WERI-Rb-1 (cell line): Measurements from ENCODE around the gene TMEM161B.
"Not testable (repeated sequence)": the region's sequence is repeated elsewhere in the genome, so short reads cannot be mapped to it uniquely, and the experiment has no call there.

Experiments
- DNase-seq: peaks from one replicate; pipeline ENCODE4 v3.0.0-alpha.2; 2020
- H3K27ac ChIP-seq: fragments of 250-450 bp; sonication (Bioruptor Pico); 2 replicates; pipeline ENCODE4 v1.5.1; 2020; ENCODE audit warnings: mild to moderate bottlenecking, moderate library complexity
- H3K27me3 ChIP-seq: fragments of 250-450 bp; sonication (Bioruptor Pico); 2 replicates; pipeline ENCODE4 v1.5.1; 2021; ENCODE audit warnings: mild to moderate bottlenecking, low read depth, moderate library complexity; ENCODE audit not compliant: insufficient read depth, severe bottlenecking
- H3K36me3 ChIP-seq: fragments of 250-450 bp; sonication (Bioruptor Pico); 2 replicates; pipeline ENCODE4 v1.5.1; 2020; ENCODE audit warnings: mild to moderate bottlenecking, moderate library complexity
- H3K4me3 ChIP-seq: 2 replicates; pipeline ENCODE4 v1.5.1; 2011; ENCODE audit warnings: low read depth, mild to moderate bottlenecking, control low read depth, low read length
- H3K9me3 ChIP-seq: fragments of 250-450 bp; sonication (Bioruptor Pico); 2 replicates; pipeline ENCODE4 v1.5.1; 2021; ENCODE audit warnings: mild to moderate bottlenecking, moderate library complexity; ENCODE audit not compliant: severe bottlenecking
- CTCF ChIP-seq: IDR thresholded peaks from 2 replicates; pipeline ENCODE4 v1.5.1; 2011; ENCODE audit warnings: low read depth, mild to moderate bottlenecking, control low read depth, inconsistent platforms, low read length

TMEM161B gene

DNA sequence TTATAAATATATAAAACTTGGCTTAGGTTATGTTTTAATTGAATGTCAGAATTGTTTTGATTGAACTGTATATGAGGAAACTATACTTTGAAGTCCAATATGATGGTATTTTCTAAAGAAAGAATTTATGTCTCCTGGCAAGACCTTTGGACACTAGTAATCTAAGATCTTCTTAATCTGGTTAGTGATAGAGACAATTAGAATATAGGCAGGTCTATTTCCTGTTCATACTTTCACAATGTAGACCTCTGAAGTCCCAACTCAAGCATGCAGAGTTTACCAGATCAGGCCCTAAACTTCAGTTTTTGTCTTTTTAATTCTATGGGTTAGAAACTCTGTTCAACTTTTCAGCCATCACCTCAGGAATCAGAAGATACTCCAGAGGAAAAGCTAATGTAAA is 6.9 kb upstream of the TMEM161B start:
- Histone ChIP-seq H3K4me3 (no peak overlapping the region), H3K36me3 (peaks cover 3% of the 10 kb centered on the region; the same call in 1 of the 2 replicates), H3K27ac (no peak overlapping the region), H3K27me3 (no peaks in the 10 kb centered on the region), H3K9me3 (no peaks in the 10 kb centered on the region)
- no peak for DNase-seq
- no peak for TF ChIP-seq CTCF

- no peak for TF ChIP-seq CTCF
- Histone ChIP-seq H3K27me3 (no peaks in the 10 kb centered on the region), H3K4me3 (peak overlapping the region; percentile 82), H3K36me3 (peaks cover 14% of the 10 kb centered on the region), H3K27ac (peak overlapping the region; percentile 61), H3K9me3 (no peaks in the 10 kb centered on the region)
- peak; percentile 10 for DNase-seq
Measured at GRCh38 chr5:88269222-88269771, 652 bp upstream of the TMEM161B start.

- not testable (repeated sequence) for H3K27ac ChIP-seq, H3K9me3 ChIP-seq, H3K27me3 ChIP-seq, DNase-seq, H3K4me3 ChIP-seq
- peaks cover 15% of the 10 kb centered on the region for H3K36me3 ChIP-seq
Measured at GRCh38 chr5:88264565-88264964, 4.1 kb downstream of the TMEM161B start.

GRCh38 chr5:88263349-88263748 is 5.3 kb downstream of the TMEM161B start:
- DNase-seq: no peak
- no peaks in the 10 kb centered on the region for H3K27me3 ChIP-seq
- peaks cover 15% of the 10 kb centered on the region for H3K36me3 ChIP-seq
- H3K9me3 ChIP-seq: no peaks in the 10 kb centered on the region
- TF ChIP-seq CTCF: no peak
- H3K27ac ChIP-seq: no peak overlapping the region
- H3K4me3 ChIP-seq: no peak overlapping the region

DNA sequence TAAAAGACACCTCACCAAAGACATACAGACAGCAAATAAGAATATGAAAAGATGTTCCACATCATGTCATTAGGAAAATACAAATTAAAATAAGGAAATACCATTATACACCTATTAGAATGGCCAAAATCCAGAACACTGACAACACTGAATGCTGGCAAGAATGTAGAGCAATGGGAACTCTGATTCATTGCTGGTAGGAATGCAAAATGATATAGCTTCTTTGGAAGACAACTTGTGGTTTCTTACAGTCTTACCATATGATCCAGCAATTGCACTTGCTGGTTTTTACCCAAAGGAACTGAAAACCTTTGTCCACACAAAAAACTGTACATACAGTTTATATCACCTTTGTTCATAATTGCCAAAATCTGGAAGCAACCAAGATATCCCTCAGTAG is 6.5 kb downstream of the TMEM161B start:
- no peak for TF ChIP-seq CTCF
- Histone ChIP-seq H3K36me3 (peaks cover 15% of the 10 kb centered on the region), H3K4me3 (no peak overlapping the region)

DNA sequence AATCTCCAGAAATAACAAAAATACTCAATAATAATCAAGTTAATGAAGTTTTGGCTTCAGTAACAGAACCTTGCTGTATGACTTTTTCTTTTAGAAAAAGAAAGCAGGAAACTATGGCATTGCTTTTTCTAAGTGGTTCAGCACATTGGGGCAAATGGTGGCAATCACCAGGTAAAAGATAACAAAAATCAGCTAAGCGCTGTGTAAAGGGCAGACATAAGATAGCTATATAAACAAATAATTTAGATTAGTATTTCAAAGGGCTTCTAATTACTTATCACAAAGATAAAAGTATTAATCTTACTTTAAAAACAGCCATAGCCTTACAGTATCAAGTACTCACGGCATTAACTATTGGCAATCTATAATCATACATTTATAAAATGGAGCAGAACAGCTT is 10.0 kb downstream of the TMEM161B start:
- TF ChIP-seq CTCF: no peak
- H3K27me3 ChIP-seq: no peaks in the 10 kb centered on the region
- no peaks in the 10 kb centered on the region for H3K9me3 ChIP-seq
- no peak overlapping the region for H3K4me3 ChIP-seq
- H3K27ac ChIP-seq: no peak overlapping the region
- no peak for DNase-seq
- H3K36me3 ChIP-seq: peaks cover 4% of the 10 kb centered on the region; the same call in 1 of the 2 replicates

More for the DNA sequence above, 6.5 kb downstream of the TMEM161B start:
- Histone ChIP-seq H3K9me3 (no peaks in the 10 kb centered on the region), H3K27me3 (no peaks in the 10 kb centered on the region), H3K27ac (no peak overlapping the region)
- no peak for DNase-seq
